Psoas muscle (tissue), 8 donors: Measurements from ENCODE around the gene RIC8B. TPM values are rescaled to one million over a fixed set of nuclear protein-coding genes. Genes with fewer than 3 reads are reported as not detected.
"Not testable (repeated sequence)": the region's sequence is repeated elsewhere in the genome, so short reads cannot be mapped to it uniquely, and the experiment has no call there.

ENCODE experiments used
- ATAC-seq, 4 donors: fragments of 200-7000 bp; cut with Tn5 transposase; one replicate each; pipeline ENCODE4 v1.9.1; 2020; ENCODE audit warnings: moderate library complexity in 3 of 4, mild to moderate bottlenecking in 2 of 4
- DNase-seq, 2 donors: peaks; one replicate each; pipeline ENCODE4 v3.0.0-alpha.2; 2020
- H3K27ac ChIP-seq: fragments of 200-600 bp; one replicate; pipeline ENCODE4 v1.8.0; 2022
- H3K27me3 ChIP-seq, 3 donors: fragments of 200-600 bp in 1 of 3; one replicate each; pipeline versions ENCODE4 v1.6.1 to v1.8.0; 2013 to 2022; ENCODE audit warnings: low read length in 2 of 3, mild to moderate bottlenecking in 2 of 3, moderate library complexity in 1 of 3; ENCODE audit not compliant: insufficient read depth in 3 of 3
- H3K36me3 ChIP-seq, 2 donors: fragments of 200-600 bp in 1 of 2; one replicate each; pipeline versions ENCODE4 v1.6.1 to v1.8.0; 2013 to 2022; ENCODE audit warnings: low read depth in 1 of 2, mild to moderate bottlenecking in 1 of 2, moderate library complexity in 1 of 2; ENCODE audit not compliant: insufficient read depth in 1 of 2
- H3K4me1 ChIP-seq: fragments of 200-600 bp; one replicate; pipeline ENCODE4 v1.8.0; 2022
- H3K4me3 ChIP-seq: fragments of 200-600 bp; one replicate; pipeline ENCODE4 v1.8.0; 2022; ENCODE audit warnings: mild to moderate bottlenecking
- H3K9me3 ChIP-seq: fragments of 200-600 bp; one replicate; pipeline ENCODE4 v1.8.0; 2022
- CTCF ChIP-seq: fragments of 200-600 bp; IDR thresholded peaks from one replicate; pipeline ENCODE4 v1.8.0; 2022; ENCODE audit warnings: antibody characterized with exemption
- WGBS, 3 donors: extraction: QIAGEN DNeasy Blood & Tissue Kit; methylation state at CpG; one replicate each; pipeline versions ENCODE4 v1.1.6 to v1.1.7; 2013; 5-methylcytosine and 5-hydroxymethylcytosine counted together
- intact Hi-C, 2 donors: fragments of 100-400 bp; cut with DNase I; formaldehyde crosslinking; loops; one replicate each; pipeline versions ENCODE4 v1.11.0 to v1.14.2; 2022
- polyA plus RNA-seq, 3 donors: library from polyadenylated mRNA; stranded (reverse); fragments of 200-250 nt; gene quantifications; one replicate each; pipeline ENCODE4 v1.2.3, GENCODE V29; 2013
- total RNA-seq, 4 donors: library from RNA; stranded (reverse); fragmentation: NEBNext Ultra II Directional in 2 of 4; extraction: Animal tissue kit (Norgen Biotek cat#: 25700) in 2 of 4; gene quantifications; one replicate each; pipeline versions ENCODE4 v1.2.1 to v1.2.4, GENCODE V29; 2021 to 2023
- donor health status: healthy with polysubstance abuse.
- donor health status: DM: no; HTN: no; CAD: no; lungs with moderate emphysema.
- donor health status: Bipolar disorder and iron deficiency.
- donor health status: healthy.
- donor health status: DM: yes; HTN: yes; CAD: no.
- donor health status: DM: no; HTN: no; CAD: no.
- donor health status: DM: no; HTN: no; CAD: no.
- donor health status: DM: yes; HTN: yes; CAD: no.

RIC8B gene
- total and polyA plus RNA-seq, 7 donors: 4.9 to 19.3 (median 10.5) TPM

DNA sequence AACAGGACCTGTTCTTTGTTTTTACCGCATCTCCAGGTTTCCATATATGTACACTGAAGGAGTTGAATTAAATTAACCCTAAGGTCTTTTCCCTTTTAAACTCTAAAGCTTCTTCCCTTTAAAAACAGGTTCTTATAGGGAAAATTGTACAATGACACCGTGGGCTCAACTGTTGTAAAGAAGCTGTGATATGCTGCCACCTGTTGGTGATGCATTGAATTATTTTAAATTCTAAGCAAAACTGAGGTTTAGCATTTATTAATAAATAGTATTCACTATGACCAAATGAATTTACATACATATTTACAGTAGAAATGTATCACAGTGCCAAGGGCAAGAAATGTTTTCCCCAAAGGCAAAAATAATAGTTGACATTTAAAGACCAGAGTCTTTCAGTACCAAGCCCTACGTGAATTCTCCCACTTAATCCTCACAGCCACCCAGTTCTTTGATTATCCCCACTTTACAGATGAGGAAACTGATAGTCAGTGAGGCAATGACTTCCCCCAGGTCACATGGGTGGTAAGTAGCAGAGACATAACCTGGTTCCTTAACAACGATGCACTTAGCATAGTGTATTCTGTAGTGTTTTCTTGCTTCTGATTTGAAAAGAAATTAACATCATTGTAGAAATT, 145.5 kb downstream of the RIC8B start:
- Histone ChIP-seq H3K27ac (no peak overlapping the region), H3K36me3 (no peaks in the 10 kb centered on the region), H3K9me3 (no peaks in the 10 kb centered on the region), H3K4me3 (no peak overlapping the region), H3K4me1 (no peaks in the 10 kb centered on the region), H3K27me3 (no peaks in the 10 kb centered on the region)
- ATAC-seq (peak in 1 of 4 donors; percentile 68), DNase-seq (no peak)
- intact Hi-C loops: loop anchor here (2.0 to 10.0 kb wide), 3 partner anchors 185 to 535 kb away; no protein-coding TSS in a partner anchor
- TF ChIP-seq CTCF: peak; percentile 83
- WGBS, 3 donors: 40 to 44% (median 43%) methylated on average over 4 of the region's 4 CpGs

GRCh38 chr12:106921976-106922375, 147.5 kb downstream of the RIC8B start:
- intact Hi-C loops: loop anchor here (2.0 to 5.0 kb wide), 2 partner anchors 535 to 537 kb away; no protein-coding TSS in a partner anchor
- H3K36me3 ChIP-seq, H3K4me3 ChIP-seq, H3K4me1 ChIP-seq, DNase-seq, H3K9me3 ChIP-seq, H3K27ac ChIP-seq, H3K27me3 ChIP-seq, ATAC-seq: not testable (repeated sequence)
- 57 to 65% (median 64%) methylated on average over 2 of the region's 2 CpGs for WGBS, 3 donors

DNA sequence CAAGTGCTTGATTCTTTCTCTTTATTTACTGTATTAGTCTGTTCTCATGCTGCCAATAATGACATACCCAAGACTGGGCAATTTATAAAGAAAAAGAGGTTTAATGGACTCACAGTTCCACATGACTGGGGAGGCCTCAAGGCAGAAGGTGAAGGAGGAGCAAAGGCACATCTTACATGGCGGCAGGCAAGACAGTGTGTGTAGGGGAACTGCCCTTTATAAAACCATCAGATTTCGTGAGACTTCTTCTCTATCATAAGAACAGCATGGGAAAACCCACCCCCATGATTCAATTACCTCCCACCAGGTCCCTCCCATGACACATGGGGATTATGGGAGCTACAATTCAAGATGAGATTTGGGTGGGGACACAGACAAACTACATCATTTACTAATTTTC, 149.1 kb downstream of the RIC8B start:
- not testable (repeated sequence) for H3K9me3 ChIP-seq, H3K36me3 ChIP-seq, H3K4me1 ChIP-seq, H3K27ac ChIP-seq, DNase-seq, ATAC-seq, H3K27me3 ChIP-seq, H3K4me3 ChIP-seq
- intact Hi-C loops: loop anchor here in 1 of 2 donors (5.0 kb wide), 1 partner anchor 536 kb away; no protein-coding TSS in a partner anchor
- WGBS, 3 donors: 92% methylated on average over 2 of the region's 2 CpGs

DNA sequence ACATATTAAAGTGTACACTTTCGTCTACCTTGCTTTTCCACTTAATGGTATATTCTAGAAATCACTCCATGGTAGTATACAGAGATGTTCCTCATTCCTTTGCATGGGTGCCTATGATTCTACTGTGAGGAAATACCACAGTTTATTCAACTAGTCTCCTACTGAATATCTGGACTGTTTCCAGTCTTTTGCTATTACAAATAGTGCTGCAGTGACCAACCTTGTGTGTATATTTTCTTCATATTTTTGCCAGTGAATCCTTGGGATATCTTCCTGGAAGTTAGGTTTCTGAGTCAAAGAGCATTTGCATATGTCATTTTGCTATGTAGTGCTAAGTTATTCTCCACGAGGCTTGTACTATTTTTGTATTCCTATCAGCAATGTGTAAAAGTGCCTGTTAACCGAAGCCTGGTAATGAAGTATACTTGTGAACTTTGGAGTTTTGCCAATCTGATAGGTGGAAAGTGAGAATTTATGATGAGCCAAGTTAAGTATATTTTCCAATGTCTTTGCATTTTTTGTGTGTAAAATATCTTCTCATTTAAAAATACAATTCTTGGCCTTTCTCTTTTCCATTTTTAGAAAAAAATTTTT, 149.9 kb downstream of the RIC8B start:
- H3K4me3 ChIP-seq: no peak overlapping the region
- intact Hi-C loops: loop anchor here in 1 of 2 donors (5.0 kb wide), 1 partner anchor 537 kb away; no protein-coding TSS in a partner anchor
- no peak for DNase-seq
- H3K9me3 ChIP-seq: no peaks in the 10 kb centered on the region
- H3K36me3 ChIP-seq: no peaks in the 10 kb centered on the region
- 53 to 68% (median 63%) methylated on average over 3 of the region's 3 CpGs for WGBS, 3 donors
- TF ChIP-seq CTCF: no peak
- no peak overlapping the region for H3K27ac ChIP-seq
- H3K4me1 ChIP-seq: no peaks in the 10 kb centered on the region
- no peak for ATAC-seq
- peaks cover 0 to 3% (median 0%) of the 10 kb centered on the region in 3 donors for H3K27me3 ChIP-seq

- Histone ChIP-seq H3K4me1 (no peaks in the 10 kb centered on the region), H3K27ac (no peak overlapping the region), H3K4me3 (no peak overlapping the region), H3K9me3 (no peaks in the 10 kb centered on the region), H3K27me3 (peaks cover 0 to 3% (median 0%) of the 10 kb centered on the region in 3 donors), H3K36me3 (no peaks in the 10 kb centered on the region)
- ATAC-seq (no peak), DNase-seq (no peak)
- intact Hi-C loops: no loop called here
- TF ChIP-seq CTCF: no peak
- 92 to 100% (median 98%) methylated on average over 1 of the region's 1 CpG for WGBS, 3 donors
Observed at GRCh38 chr12:106926657-106927056, 152.2 kb downstream of the RIC8B start.
